HepG2 (cell line): ENCODE results near the gene PDGFA. TPM values are rescaled to one million over a fixed set of nuclear protein-coding genes. Genes with fewer than 3 reads are reported as not detected.

ENCODE experiments used
- ATAC-seq: fragments of 200-7000 bp; cut with Tn5 transposase; 3 replicates; pipeline ENCODE4 v1.9.1; 2020; ENCODE audit warnings: mild to moderate bottlenecking, moderate library complexity
- BruUV-seq: library from RNA; stranded (reverse); fragments of 400-500 nt; replicated peaks from 2 replicates; lab custom pipeline; 2021; lab: Mats Ljungman, UMichigan
- CTCF ChIA-PET: fragments of 300-600 bp; formaldehyde crosslinking; extraction: SDS; loops from one replicate; lab custom pipeline; 2021; ENCODE audit warnings: low total read pairs, inconsistent platforms, low intra/inter-chr PET ratio; lab: Yijun Ruan, JAX
- POLR2A ChIA-PET: fragments of 350-600 bp; sonication (Branson Sonifier 250); formaldehyde crosslinking; loops from one replicate; lab custom pipeline; 2020; ENCODE audit warnings: antibody characterized with exemption, inconsistent platforms; lab: Yijun Ruan, JAX
- DNase-seq: peaks from one replicate; pipeline ENCODE4 v3.0.0-alpha.2; 2015; ENCODE audit warnings: low spot score
- FAIRE-seq: peaks from 3 replicates; lab custom pipeline; 2011; peaks lifted over from hg19 to GRCh38; lab: Jason Lieb, UNC
- H2AFZ ChIP-seq: one replicate; pipeline ENCODE4 v1.6.1; 2011; ENCODE audit warnings: low read length, inconsistent platforms
- H3K27ac ChIP-seq: fragments of 300-600 bp; 3 replicates; pipeline ENCODE4 v1.8.0; 2011; ENCODE audit warnings: mixed run types, mild to moderate bottlenecking, mixed read lengths, low read length, inconsistent platforms; ENCODE audit not compliant: insufficient read depth; ENCODE audit errors: extremely low read length
- H3K27me3 ChIP-seq, 2 experiments: fragments of 200-600 bp in 1 of 2; 2 replicates in 1 of 2; 3 replicates in 1 of 2; pipeline versions ENCODE4 v1.6.0 to v1.8.0; 2011; ENCODE audit warnings: low read length in 2 of 2, mild to moderate bottlenecking in 2 of 2, moderate library complexity in 2 of 2, inconsistent platforms in 1 of 2; ENCODE audit not compliant: insufficient read depth in 2 of 2, control insufficient read depth in 1 of 2
- H3K36me3 ChIP-seq, 2 experiments: fragments of 200-600 bp in 1 of 2; replicated peaks in 1 of 2; 2 replicates in 1 of 2; 3 replicates in 1 of 2; pipeline versions ENCODE4 v1.5.1 to v1.8.0; 2011; ENCODE audit warnings: low read length in 2 of 2, inconsistent platforms in 1 of 2; ENCODE audit not compliant: insufficient read depth in 2 of 2, control insufficient read depth in 1 of 2
- H3K4me1 ChIP-seq: 2 replicates; pipeline ENCODE4 v1.5.1; 2012; ENCODE audit warnings: low read length, inconsistent platforms; ENCODE audit not compliant: insufficient read depth
- H3K4me2 ChIP-seq: 2 replicates; pipeline ENCODE4 v1.6.0; 2011; ENCODE audit warnings: low read depth, low read length, inconsistent platforms
- H3K4me3 ChIP-seq, 3 experiments: fragments of 200-600 bp in 1 of 3; sonication (generic), shearing (Covaris generic) in 1 of 3; replicated peaks in 1 of 3; 2 replicates each; pipeline ENCODE4 v1.5.1; 2011 to 2016; ENCODE audit warnings: low read length in 3 of 3, inconsistent platforms in 2 of 3, low read depth in 2 of 3, mild to moderate bottlenecking in 2 of 3, control low read depth in 1 of 3, mixed read lengths in 1 of 3; ENCODE audit not compliant: insufficient read depth in 1 of 3
- H3K79me2 ChIP-seq: one replicate; pipeline ENCODE4 v1.6.1; 2011; ENCODE audit warnings: low read length, inconsistent platforms; ENCODE audit not compliant: insufficient read depth
- H3K9ac ChIP-seq: 2 replicates; pipeline ENCODE4 v1.6.0; 2011; ENCODE audit warnings: mild to moderate bottlenecking, low read depth, low read length, inconsistent platforms; ENCODE audit not compliant: insufficient read depth
- H3K9me3 ChIP-seq: 2 replicates; pipeline ENCODE4 v1.5.1; 2012; ENCODE audit warnings: mild to moderate bottlenecking, low read length
- H4K20me1 ChIP-seq: 2 replicates; pipeline ENCODE4 v1.6.0; 2011; ENCODE audit warnings: inconsistent platforms, mild to moderate bottlenecking, low read length, moderate library complexity; ENCODE audit not compliant: insufficient read depth
- ETV5 ChIP-seq: IDR thresholded peaks from 2 replicates; pipeline ENCODE4 v1.6.1; 2018; ENCODE audit warnings: missing biosample characterization, missing genetic modification reagents, inconsistent platforms, borderline replicate concordance
- PAXIP1 ChIP-seq: sonication (generic); formaldehyde crosslinking; conservative IDR thresholded peaks from 2 replicates; pipeline ENCODE4 v1.4.0; 2020; ENCODE audit warnings: mild to moderate bottlenecking, missing genetic modification reagents, moderate library complexity
- PBX3 ChIP-seq: sonication (generic); formaldehyde crosslinking; IDR thresholded peaks from 2 replicates; pipeline ENCODE4 v1.8.1; 2023; ENCODE audit warnings: missing genetic modification reagents, inconsistent platforms, borderline replicate concordance
- TFDP1 ChIP-seq: IDR thresholded peaks from 2 replicates; pipeline ENCODE4 v1.6.1; 2016; ENCODE audit warnings: missing compliant biosample characterization, missing genetic modification reagents, borderline replicate concordance
- ZBTB38 ChIP-seq: sonication (generic); formaldehyde crosslinking; IDR thresholded peaks from 2 replicates; pipeline ENCODE4 v1.5.1; 2020; ENCODE audit warnings: mild to moderate bottlenecking, missing genetic modification reagents
- ZNF687 ChIP-seq: sonication (generic); formaldehyde crosslinking; IDR thresholded peaks from 2 replicates; pipeline ENCODE4 v1.5.1; 2020; ENCODE audit warnings: mild to moderate bottlenecking, missing genetic modification reagents, moderate library complexity
- ZNF772 ChIP-seq: sonication (generic); formaldehyde crosslinking; IDR thresholded peaks from 2 replicates; pipeline ENCODE4 v1.5.0; 2020; ENCODE audit warnings: mild to moderate bottlenecking, missing genetic modification reagents
- WGBS: methylation state at CpG from one replicate; pipeline ENCODE4 v1.1.6; 2017; ENCODE audit warnings: low lambda C conversion rate; 5-methylcytosine and 5-hydroxymethylcytosine counted together
- in situ Hi-C: cut with HindIII; loops from 2 replicates; pipeline ENCODE4 v1.10.0; 2017; ENCODE audit warnings: low pct_unique_long_range_greater_than_20kb; ENCODE audit not compliant: extremely low pct_ligation_motif_present
- intact Hi-C: fragments of 100-400 bp; cut with micrococcal nuclease; formaldehyde crosslinking; loops from one replicate; pipeline ENCODE4 v1.10.0; 2022; ENCODE audit not compliant: unreplicated experiment
- polyA plus RNA-seq, 8 experiments: library from polyadenylated mRNA; depleted of rRNA in 3 of 8; stranded (reverse) in 7 of 8; unstranded in 1 of 8; fragments of >200 nt; fragmentation: Illumina TruSeq in 4 of 8; extraction: Trizol in 4 of 8; gene quantifications; 2 replicates each; pipeline versions ENCODE4 v1.2.1 to v1.2.3, GENCODE V29; 2011 to 2016; ENCODE audit warnings: low read depth in 4 of 8, missing spikeins in 1 of 8, mixed read lengths in 1 of 8; ENCODE audit not compliant: insufficient read depth in 1 of 8
- total RNA-seq, 5 experiments: library from RNA; depleted of rRNA; stranded (reverse); fragments of >200 nt; fragmentation: Illumina TruSeq; extraction: Trizol; gene quantifications; 2 replicates each; pipeline ENCODE4 v1.2.3, GENCODE V29; 2016; ENCODE audit warnings: low read depth in 1 of 5

Gene PDGFA
- total and polyA plus RNA-seq, 2 of the 13 experiments (the other 11 are each of a cell fraction or from before 2014, with no cell fraction given), result 1.5 to 3.4 TPM

- BruUV-seq, result no TSS peak
- ChIA-PET POLR2A (interaction anchor here (1.5 to 2.8 kb wide), 4 partner anchors 7 to 111 kb away, joined by 4 to 36 read pairs (median 11); no protein-coding TSS in a partner anchor), CTCF (no interaction called here)
- Histone ChIP-seq H3K27me3 (0 out of 5 replicates have a peak, but pooled peaks cover 0 to 1% of the 10 kb centered on the region in 2 experiments), H3K79me2 (no peaks in the 10 kb centered on the region), H3K4me3 (no peak overlapping the region), H3K4me1 (peaks cover 60% of the 10 kb centered on the region), H3K9ac (no peak overlapping the region), H3K27ac (no peak overlapping the region), H2AFZ (no peak overlapping the region), H4K20me1 (no peaks in the 10 kb centered on the region), H3K4me2 (no peak overlapping the region), H3K9me3 (no peaks in the 10 kb centered on the region)
- in situ Hi-C loops, result no loop called here
- DNase-seq, result no peak
- FAIRE-seq, result no peak
- TF ChIP-seq PBX3 (CRISPR knock-in tag) (no peak), ETV5 (CRISPR knock-in tag) (0 out of 2 replicates have a peak, but pooled peaks have one; percentile 15), ZNF687 (CRISPR knock-in tag) (peak; percentile 30; the same call in 1 of the 2 replicates), TFDP1 (no peak), PAXIP1 (CRISPR knock-in tag) (no peak), ZBTB38 (CRISPR knock-in tag) (0 out of 2 replicates have a peak, but pooled peaks have one; percentile 16), ZNF772 (CRISPR knock-in tag) (0 out of 2 replicates have a peak, but pooled peaks have one; percentile 31)
- TF ChIP-seq, all 625 proteins: peak for 4
- H3K36me3 ChIP-seq, result no peaks in the 10 kb centered on the region
- intact Hi-C loops, result no loop called here
- 55% methylated on average over 4 of the region's 18 CpGs for WGBS
- no peak; the same call in 2 of the 3 replicates for ATAC-seq
Measured at GRCh38 chr7:473211-473734, 46.4 kb downstream of the PDGFA start.
